ENCODE measurements around the gene SLC22A23. TPM values are rescaled to one million over a fixed set of nuclear protein-coding genes. Genes with fewer than 3 reads are reported as not detected.

The SLC22A23 gene
- polyA plus RNA-seq, 1 donor (not counting 4 experiments of a cell fraction or from before 2014, with no cell fraction given) = 4.3 TPM

GRCh38 chr6:3456395-3456897 is 404 bp downstream of the SLC22A23 start:
- Histone ChIP-seq H2AFZ (ENCODE audit: control insufficient read depth, low read length) (no peak overlapping the region), H3K79me2 (ENCODE audit: control insufficient read depth, insufficient read depth, low read length) (peaks cover 3% of the 10 kb centered on the region), H3K4me2 (ENCODE audit: control insufficient read depth, extremely low read depth, insufficient read depth, low read depth, low read length) (peak overlapping the region; percentile 91), H4K20me1 (ENCODE audit: control insufficient read depth, extremely low read depth, insufficient read depth, low read length) (no peaks in the 10 kb centered on the region), H3K4me3 (ENCODE audit: control insufficient read depth in 2 of 3, extremely low read depth in 1 of 3, insufficient read depth in 2 of 3, low read depth in 1 of 3, low read length in 3 of 3) (peak overlapping the region; percentile 69 to 76 (median 73)), H3K4me1 (ENCODE audit: control insufficient read depth, extremely low read depth, insufficient read depth, low read length) (peaks cover 27% of the 10 kb centered on the region), H3K9ac (ENCODE audit: control insufficient read depth, extremely low read depth, insufficient read depth, low read length) (peak overlapping the region; percentile 77), H3K9me1 (ENCODE audit: control insufficient read depth, extremely low read depth, insufficient read depth, low read length) (no peaks in the 10 kb centered on the region), H3K9me3 (ENCODE audit: control insufficient read depth, low read depth, low read length) (no peaks in the 10 kb centered on the region), H3K27me3 (ENCODE audit: control insufficient read depth, extremely low read depth, insufficient read depth, low read length) (no peaks in the 10 kb centered on the region), H3K27ac (ENCODE audit: control insufficient read depth, insufficient read depth, low read length) (no peak overlapping the region), H3K36me3 (ENCODE audit: control insufficient read depth in 2 of 2, extremely low read depth in 1 of 2, insufficient read depth in 2 of 2, low read length in 2 of 2) (no peaks in the 10 kb centered on the region)
- FAIRE-seq (no peak), DNase-seq (ENCODE audit: low read depth, low spot score) (no peak)
- dilution Hi-C loops (cut with MboI; ENCODE audit: extremely low pct_ligation_motif_present, low sequenced_read_pairs) = no loop called here
- TF ChIP-seq EZH2 (IDR thresholded peaks at IDR 0.05; ENCODE audit: low read length) (no peak), CTCF (optimal IDR thresholded peaks at IDR 0.05 in 1 of 3, IDR thresholded peaks at IDR 0.05 in 1 of 3, conservative IDR thresholded peaks at IDR 0.05 in 1 of 3; ENCODE audit: extremely low read depth in 1 of 3, insufficient read depth in 2 of 3, low read length in 3 of 3) (no peak)

- no peaks in the 10 kb centered on the region for H3K9me1 ChIP-seq (ENCODE audit: control insufficient read depth, extremely low read depth, insufficient read depth, low read length)
- peaks cover 27% of the 10 kb centered on the region for H3K4me1 ChIP-seq (ENCODE audit: control insufficient read depth, extremely low read depth, insufficient read depth, low read length)
- peak overlapping the region; percentile 77 for H3K9ac ChIP-seq (ENCODE audit: control insufficient read depth, extremely low read depth, insufficient read depth, low read length)
- no peaks in the 10 kb centered on the region for H3K9me3 ChIP-seq (ENCODE audit: control insufficient read depth, low read depth, low read length)
- H3K27ac ChIP-seq (ENCODE audit: control insufficient read depth, insufficient read depth, low read length) = peak overlapping the region; percentile 13
- TF ChIP-seq EZH2 (IDR thresholded peaks at IDR 0.05; ENCODE audit: low read length) = peak; percentile 29
- TF ChIP-seq CTCF (optimal IDR thresholded peaks at IDR 0.05 in 1 of 3, IDR thresholded peaks at IDR 0.05 in 1 of 3, conservative IDR thresholded peaks at IDR 0.05 in 1 of 3; ENCODE audit: extremely low read depth in 1 of 3, insufficient read depth in 2 of 3, low read length in 3 of 3) = no peak
- H3K79me2 ChIP-seq (ENCODE audit: control insufficient read depth, insufficient read depth, low read length) = peaks cover 3% of the 10 kb centered on the region
- H3K4me3 ChIP-seq (ENCODE audit: control insufficient read depth in 2 of 3, extremely low read depth in 1 of 3, insufficient read depth in 2 of 3, low read depth in 1 of 3, low read length in 3 of 3) = peak overlapping the region; percentile 69 to 76 (median 73)
- H3K4me2 ChIP-seq (ENCODE audit: control insufficient read depth, extremely low read depth, insufficient read depth, low read depth, low read length) = peak overlapping the region; percentile 91
- H2AFZ ChIP-seq (ENCODE audit: control insufficient read depth, low read length) = peak overlapping the region; percentile 81
- no peaks in the 10 kb centered on the region for H4K20me1 ChIP-seq (ENCODE audit: control insufficient read depth, extremely low read depth, insufficient read depth, low read length)
- no peaks in the 10 kb centered on the region for H3K27me3 ChIP-seq (ENCODE audit: control insufficient read depth, extremely low read depth, insufficient read depth, low read length)
- H3K36me3 ChIP-seq (ENCODE audit: control insufficient read depth in 2 of 2, extremely low read depth in 1 of 2, insufficient read depth in 2 of 2, low read length in 2 of 2) = no peaks in the 10 kb centered on the region
- dilution Hi-C loops (cut with MboI; ENCODE audit: extremely low pct_ligation_motif_present, low sequenced_read_pairs) = no loop called here
- DNase-seq (ENCODE audit: low read depth, low spot score) (no peak), FAIRE-seq (no peak)
These were observed 1.1 kb downstream of the SLC22A23 start for GRCh38 chr6:3455569-3456394.

Measured in keratinocyte (primary cell).